Measurements from ENCODE around the gene RPL14.

Gene RPL14

GRCh38 chr3:40518067-40518466 lies 60.9 kb downstream of the RPL14 start:
- no peak overlapping the region for H3K4me3 ChIP-seq (ENCODE audit: low read depth, low read length)
